Subcutaneous adipose tissue (tissue), 4 donors: ENCODE measurements around the gene OR51L1. TPM values are rescaled to one million over a fixed set of nuclear protein-coding genes. Genes with fewer than 3 reads are reported as not detected.
"Not testable (repeated sequence)": the region's sequence is repeated elsewhere in the genome, so short reads cannot be mapped to it uniquely, and the experiment has no call there.

ENCODE experiments used
- CTCF ChIP-seq: fragments of 450-650 bp; IDR thresholded peaks from one replicate; pipeline ENCODE4 v1.5.1; 2016; ENCODE audit warnings: low read depth, mild to moderate bottlenecking, control low read depth, antibody characterized with exemption, moderate library complexity
- total RNA-seq, 4 donors: library from RNA; depleted of rRNA; stranded (reverse); fragments of >200 nt; gene quantifications; one replicate each; pipeline ENCODE4 v1.1.0, GENCODE V29; 2016

Gene OR51L1
- total RNA-seq, result not detected

GRCh38 chr11:4994551-4994950 is at the start of gene OR51L1:
Gene OR51L1, plus strand, starts transcription at chr11:4994851. Its CDS starts 4,132 bp downstream, at chr11:4998983.
- no peak for TF ChIP-seq CTCF

GRCh38 chr11:4947505-4947904 is 47.1 kb upstream of the OR51L1 start, which contains the start of gene OR51A4:
Gene OR51A4, minus strand, starts transcription at chr11:4947605. Its CDS starts 505 bp downstream, at chr11:4947100.
- TF ChIP-seq CTCF, result no peak

- not testable (repeated sequence) for TF ChIP-seq CTCF
Measured at GRCh38 chr11:4955613-4956012, 39.0 kb upstream of the OR51L1 start, which contains the start of gene OR51A2. Gene OR51A2, minus strand, starts transcription at chr11:4955713. Its CDS starts 0 bp downstream, at chr11:4955713.

- TF ChIP-seq CTCF, result no peak
Measured at GRCh38 chr11:4957396-4957795, 37.3 kb upstream of the OR51L1 start.

- no peak for TF ChIP-seq CTCF
Measured at GRCh38 chr11:4960877-4961276, 33.8 kb upstream of the OR51L1 start.

GRCh38 chr11:4962816-4963215 is 31.8 kb upstream of the OR51L1 start:
- no peak for TF ChIP-seq CTCF

GRCh38 chr11:4975436-4975835 is 19.2 kb upstream of the OR51L1 start:
- no peak for TF ChIP-seq CTCF
